Neuronal stem cell (in vitro differentiated cells): ENCODE measurements around the gene CYP19A1.

ENCODE experiments used
- DNase-seq: peaks from one replicate; pipeline ENCODE4 v3.0.0-alpha.2; 2013; ENCODE audit warnings: low spot score
- H2AFZ ChIP-seq: one replicate; pipeline ENCODE4 v1.6.1; 2013; ENCODE audit warnings: mild to moderate bottlenecking, low read length, inconsistent platforms
- H2AK5ac ChIP-seq: 2 replicates; pipeline ENCODE4 v1.6.1; 2013; ENCODE audit warnings: low read depth, mild to moderate bottlenecking, inconsistent platforms, low read length, moderate library complexity, mixed read lengths
- H2BK120ac ChIP-seq: 2 replicates; pipeline ENCODE4 v1.6.1; 2013; ENCODE audit warnings: low read depth, mild to moderate bottlenecking, inconsistent platforms, low read length, moderate library complexity, mixed read lengths
- H2BK12ac ChIP-seq: one replicate; pipeline ENCODE4 v1.6.1; 2013; ENCODE audit warnings: low read length, inconsistent platforms
- H2BK15ac ChIP-seq: 2 replicates; pipeline ENCODE4 v1.6.1; 2013; ENCODE audit warnings: mild to moderate bottlenecking, low read length, inconsistent platforms, mixed read lengths
- H2BK5ac ChIP-seq: one replicate; pipeline ENCODE4 v1.6.1; 2013; ENCODE audit warnings: inconsistent platforms, mild to moderate bottlenecking, low read length, moderate library complexity
- H3K14ac ChIP-seq: one replicate; pipeline ENCODE4 v1.6.1; 2013; ENCODE audit warnings: low read length, inconsistent platforms
- H3K18ac ChIP-seq: 2 replicates; pipeline ENCODE4 v1.6.1; 2013; ENCODE audit warnings: low read length, inconsistent platforms
- H3K23ac ChIP-seq: 2 replicates; pipeline ENCODE4 v1.6.1; 2013; ENCODE audit warnings: low read depth, mild to moderate bottlenecking, mixed read lengths, low read length, inconsistent platforms; ENCODE audit not compliant: poor library complexity
- H3K27ac ChIP-seq: replicated peaks from 3 replicates; pipeline ENCODE4 v1.5.1; 2013; ENCODE audit warnings: low read length, inconsistent platforms
- H3K27me3 ChIP-seq, 3 experiments: 2 replicates each; pipeline ENCODE4 v1.6.1; 2013; ENCODE audit warnings: low read length in 3 of 3, mild to moderate bottlenecking in 2 of 3, inconsistent platforms in 1 of 3, low read depth in 1 of 3, mixed read lengths in 1 of 3, moderate library complexity in 1 of 3; ENCODE audit not compliant: control insufficient read depth in 3 of 3, insufficient read depth in 3 of 3
- H3K36me3 ChIP-seq, 2 donors: replicated peaks in 1 of 2; 2 replicates each; pipeline ENCODE4 v1.6.1; 2013; ENCODE audit warnings: low read length in 2 of 2; ENCODE audit not compliant: control insufficient read depth in 2 of 2, insufficient read depth in 2 of 2
- H3K4ac ChIP-seq: 2 replicates; pipeline ENCODE4 v1.6.1; 2013; ENCODE audit warnings: inconsistent platforms, mild to moderate bottlenecking, low read length, moderate library complexity
- H3K4me1 ChIP-seq, 2 donors: 1 replicate in 1 of 2; 2 replicates in 1 of 2; pipeline ENCODE4 v1.6.1; 2013; ENCODE audit warnings: low read length in 2 of 2, low read depth in 1 of 2; ENCODE audit not compliant: control insufficient read depth in 2 of 2, insufficient read depth in 1 of 2
- H3K4me2 ChIP-seq: one replicate; pipeline ENCODE4 v1.6.1; 2013; ENCODE audit warnings: mild to moderate bottlenecking, low read length, inconsistent platforms; ENCODE audit not compliant: insufficient read depth, poor library complexity, severe bottlenecking
- H3K4me3 ChIP-seq, 2 donors: 2 replicates each; pipeline ENCODE4 v1.5.1; 2013; ENCODE audit warnings: low read length in 2 of 2, mild to moderate bottlenecking in 2 of 2, inconsistent platforms in 1 of 2, moderate library complexity in 1 of 2
- H3K79me1 ChIP-seq: one replicate; pipeline ENCODE4 v1.6.1; 2013; ENCODE audit warnings: low read depth, mild to moderate bottlenecking, inconsistent platforms, low read length, moderate library complexity
- H3K9ac ChIP-seq: one replicate; pipeline ENCODE4 v1.6.1; 2013; ENCODE audit warnings: mild to moderate bottlenecking, low read depth, low read length, inconsistent platforms; ENCODE audit not compliant: poor library complexity
- H3K9me3 ChIP-seq, 2 donors: replicated peaks in 1 of 2; 2 replicates each; pipeline versions ENCODE3 to v1.6.1; 2013; ENCODE audit warnings: low read length in 2 of 2, mild to moderate bottlenecking in 2 of 2, inconsistent platforms in 1 of 2, low read depth in 1 of 2, mixed read lengths in 1 of 2, moderate library complexity in 1 of 2; ENCODE audit not compliant: control insufficient read depth in 2 of 2, insufficient read depth in 1 of 2
- H4K8ac ChIP-seq: one replicate; pipeline ENCODE4 v1.6.1; 2013; ENCODE audit warnings: low read depth, mild to moderate bottlenecking, inconsistent platforms, low read length, moderate library complexity
- H4K91ac ChIP-seq: one replicate; pipeline ENCODE4 v1.6.1; 2013; ENCODE audit warnings: low read length, low read depth, mild to moderate bottlenecking, inconsistent platforms; ENCODE audit not compliant: poor library complexity
- WGBS, 2 donors: extraction: QIAGEN DNeasy Blood & Tissue Kit; methylation state at CpG; one replicate each; pipeline ENCODE4 v1.1.7; 2013; ENCODE audit warnings: missing lambda C conversion rate in 2 of 2, mixed read lengths in 1 of 2; ENCODE audit not compliant: insufficient read length in 2 of 2, insufficient replicate concordance in 1 of 2; ENCODE audit errors: extremely low coverage in 2 of 2; 5-methylcytosine and 5-hydroxymethylcytosine counted together

Gene CYP19A1

DNA sequence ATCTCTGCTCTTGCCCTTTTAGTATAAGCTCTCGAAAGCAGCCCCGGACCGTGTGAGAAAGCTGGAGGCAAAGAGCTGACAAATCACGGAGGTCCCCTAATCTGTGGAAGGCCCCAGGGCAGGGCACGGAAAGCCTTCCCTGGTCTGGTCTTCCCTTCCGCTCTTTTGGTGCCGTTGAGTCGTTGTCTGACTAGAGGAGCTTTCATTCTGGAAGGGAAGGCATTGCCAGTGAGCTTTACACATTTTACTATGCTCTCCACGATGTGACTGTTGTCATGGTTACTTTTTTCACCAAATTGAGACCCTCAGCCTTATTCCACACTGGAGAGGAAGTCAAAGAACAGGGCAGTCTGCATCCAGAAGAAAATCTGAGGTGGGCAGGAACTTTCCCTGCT, 71.7 kb downstream of the CYP19A1 start:
- no peak overlapping the region for H4K91ac ChIP-seq
- H3K9me3 ChIP-seq = no peaks in the 10 kb centered on the region
- no CpG with 5 or more reads among the region's 9 CpGs for WGBS, 2 donors
- no peak overlapping the region for H2BK120ac ChIP-seq
- H3K4me3 ChIP-seq = peak overlapping the region in 1 of 2 donors; percentile 33
- H2BK12ac ChIP-seq = no peak overlapping the region
- H2BK15ac ChIP-seq = no peak overlapping the region
- H2BK5ac ChIP-seq = no peak overlapping the region
- H3K36me3 ChIP-seq = no peaks in the 10 kb centered on the region
- no peak overlapping the region for H3K27ac ChIP-seq
- H3K4ac ChIP-seq = no peak overlapping the region
- no peak overlapping the region for H4K8ac ChIP-seq
- no peak overlapping the region for H3K14ac ChIP-seq
- H2AFZ ChIP-seq = peak overlapping the region; percentile 93
- no peak overlapping the region for H3K18ac ChIP-seq
- peaks cover 0 to 63% (median 18%) of the 10 kb centered on the region in 3 experiments for H3K27me3 ChIP-seq
- DNase-seq = no peak
- H3K9ac ChIP-seq = no peak overlapping the region
- H2AK5ac ChIP-seq = no peak overlapping the region
- peaks cover 3 to 12% of the 10 kb centered on the region in 2 donors for H3K4me1 ChIP-seq
- H3K4me2 ChIP-seq = peak overlapping the region; percentile 88
- no peak overlapping the region for H3K23ac ChIP-seq
- H3K79me1 ChIP-seq = no peaks in the 10 kb centered on the region

DNA sequence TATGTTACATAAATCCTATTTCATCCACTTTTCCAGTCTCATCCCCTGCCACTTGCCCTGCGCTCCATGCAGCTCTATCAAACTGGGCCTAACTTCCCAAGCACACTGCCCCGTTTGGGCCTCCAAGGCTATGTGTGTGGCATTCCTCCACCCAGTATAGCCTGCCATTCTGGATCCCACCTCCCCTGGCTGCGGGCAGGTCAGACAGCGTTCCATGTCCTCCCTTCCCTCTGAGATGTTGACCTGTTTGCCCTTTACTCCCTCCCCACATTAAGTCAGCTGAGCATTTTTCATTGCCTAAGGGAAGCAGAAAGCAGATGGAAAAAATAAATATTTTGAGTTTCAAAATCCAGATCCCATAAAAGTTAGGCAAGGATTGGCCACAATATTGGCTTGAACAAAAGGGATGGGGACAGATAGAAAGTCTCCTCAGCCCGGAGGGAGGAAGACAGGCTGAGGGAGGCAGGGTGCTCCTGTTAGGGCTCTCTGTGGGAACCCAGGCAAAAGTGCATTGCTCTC, 73.3 kb downstream of the CYP19A1 start:
- Histone ChIP-seq H3K4me3 (peak overlapping the region in 1 of 2 donors; percentile 26), H3K36me3 (no peaks in the 10 kb centered on the region), H2BK120ac (no peak overlapping the region), H3K23ac (peak overlapping the region; percentile 36), H4K91ac (no peak overlapping the region), H3K4me1 (peaks cover 3 to 12% of the 10 kb centered on the region in 2 donors), H3K4ac (no peak overlapping the region), H2BK15ac (no peak overlapping the region), H2AK5ac (no peak overlapping the region), H3K27ac (no peak overlapping the region), H3K79me1 (no peaks in the 10 kb centered on the region), H3K14ac (no peak overlapping the region), H2BK12ac (no peak overlapping the region), H3K9me3 (no peaks in the 10 kb centered on the region), H2BK5ac (no peak overlapping the region), H3K4me2 (no peak overlapping the region), H4K8ac (no peak overlapping the region), H3K18ac (no peak overlapping the region), H3K27me3 (peaks cover 0 to 54% (median 18%) of the 10 kb centered on the region in 3 experiments), H3K9ac (no peak overlapping the region), H2AFZ (no peak overlapping the region)
- no CpG with 5 or more reads among the region's 5 CpGs for WGBS, 2 donors
- no peak for DNase-seq

DNA sequence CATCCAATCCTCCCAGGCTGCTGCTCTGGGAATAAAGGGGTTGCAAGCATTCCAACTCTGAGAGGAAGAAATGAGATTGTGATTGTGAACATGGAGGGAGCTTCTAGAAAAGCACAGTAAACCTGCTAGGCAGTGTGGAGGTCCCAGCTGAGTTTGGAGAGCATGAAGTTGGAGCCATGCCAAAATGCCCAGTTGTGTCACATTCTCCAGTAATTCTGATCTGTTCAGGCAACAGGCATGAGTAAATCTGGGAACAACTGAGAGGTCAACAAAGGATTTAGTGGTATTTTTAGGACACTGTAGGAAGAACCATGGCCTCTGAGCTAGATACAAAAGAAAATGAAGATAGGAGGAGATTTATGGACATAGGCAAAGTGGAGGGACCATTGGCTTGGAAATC, 74.7 kb downstream of the CYP19A1 start:
- H3K14ac ChIP-seq = no peak overlapping the region
- H2BK120ac ChIP-seq = no peak overlapping the region
- H3K4ac ChIP-seq = no peak overlapping the region
- DNase-seq = no peak
- H4K91ac ChIP-seq = no peak overlapping the region
- no peak overlapping the region for H2AK5ac ChIP-seq
- H3K4me2 ChIP-seq = no peak overlapping the region
- no peak overlapping the region for H2BK5ac ChIP-seq
- no peak overlapping the region for H3K23ac ChIP-seq
- H2BK15ac ChIP-seq = no peak overlapping the region
- H3K9me3 ChIP-seq = no peaks in the 10 kb centered on the region
- H3K79me1 ChIP-seq = no peaks in the 10 kb centered on the region
- no peak overlapping the region for H4K8ac ChIP-seq
- no peak overlapping the region for H3K9ac ChIP-seq
- peaks cover 0 to 45% (median 18%) of the 10 kb centered on the region in 3 experiments for H3K27me3 ChIP-seq
- H3K36me3 ChIP-seq = no peaks in the 10 kb centered on the region
- H3K4me1 ChIP-seq = peaks cover 3 to 12% of the 10 kb centered on the region in 2 donors
- H3K27ac ChIP-seq = no peak overlapping the region
- H2BK12ac ChIP-seq = no peak overlapping the region
- H3K4me3 ChIP-seq = no peak overlapping the region
- H3K18ac ChIP-seq = no peak overlapping the region
- no peak overlapping the region for H2AFZ ChIP-seq

DNA sequence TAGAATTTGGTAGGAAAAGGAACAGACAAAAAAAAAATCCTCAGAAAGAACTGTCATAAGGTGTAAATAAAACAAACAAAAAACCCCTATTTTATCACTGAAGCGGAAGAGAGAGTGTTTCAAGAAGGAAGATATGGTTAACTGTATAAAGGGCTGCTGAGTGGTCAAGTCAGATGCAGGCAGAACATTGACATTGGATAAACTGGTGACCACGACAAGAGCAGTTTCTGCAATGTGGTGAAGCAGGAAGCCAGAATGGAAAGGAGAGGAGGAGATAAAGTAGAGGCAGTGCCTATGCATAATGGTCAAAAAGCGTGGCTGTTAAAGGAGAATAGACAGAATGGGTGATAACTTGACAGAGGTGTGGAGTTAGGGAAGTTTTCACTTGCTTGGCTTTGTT, 75.3 kb downstream of the CYP19A1 start:
- Histone ChIP-seq H2AK5ac (no peak overlapping the region), H3K4me2 (no peak overlapping the region), H2AFZ (no peak overlapping the region), H3K9me3 (no peaks in the 10 kb centered on the region), H3K4me1 (peaks cover 3 to 12% of the 10 kb centered on the region in 2 donors), H2BK12ac (no peak overlapping the region), H3K27ac (no peak overlapping the region), H3K23ac (no peak overlapping the region), H3K9ac (no peak overlapping the region), H4K8ac (no peak overlapping the region), H2BK15ac (no peak overlapping the region), H3K4ac (no peak overlapping the region), H4K91ac (no peak overlapping the region), H2BK120ac (no peak overlapping the region), H3K36me3 (no peaks in the 10 kb centered on the region), H3K4me3 (no peak overlapping the region), H2BK5ac (no peak overlapping the region), H3K27me3 (peaks cover 0 to 39% (median 18%) of the 10 kb centered on the region in 3 experiments), H3K18ac (no peak overlapping the region), H3K14ac (no peak overlapping the region), H3K79me1 (no peaks in the 10 kb centered on the region)
- WGBS, 2 donors = no CpG with 5 or more reads among the region's 3 CpGs
- DNase-seq = no peak
